Glutamatergic neuron (in vitro differentiated cells): ENCODE data around the gene FAM170A. TPM values are rescaled to one million over a fixed set of nuclear protein-coding genes. Genes with fewer than 3 reads are reported as not detected.

Experiments
- DNase-seq: peaks from one replicate; pipeline ENCODE4 v3.0.0; 2022
- H3K27ac Mint-ChIP-seq: one replicate; pipeline ENCODE4 v1.8.0; 2020; ENCODE audit warnings: mild to moderate bottlenecking, mixed read lengths, inconsistent platforms; ENCODE audit not compliant: unreplicated experiment
- H3K27me3 Mint-ChIP-seq: one replicate; pipeline ENCODE4 v1.8.0; 2020; ENCODE audit warnings: mild to moderate bottlenecking, moderate library complexity, mixed read lengths, inconsistent platforms; ENCODE audit not compliant: unreplicated experiment
- H3K36me3 Mint-ChIP-seq: one replicate; pipeline ENCODE4 v1.8.0; 2020; ENCODE audit warnings: mild to moderate bottlenecking, mixed read lengths, inconsistent platforms; ENCODE audit not compliant: unreplicated experiment
- H3K4me1 Mint-ChIP-seq: one replicate; pipeline ENCODE4 v1.8.0; 2020; ENCODE audit warnings: mild to moderate bottlenecking, low read depth, mixed read lengths, inconsistent platforms; ENCODE audit not compliant: unreplicated experiment
- H3K4me3 Mint-ChIP-seq: one replicate; pipeline ENCODE4 v1.8.0; 2020; ENCODE audit warnings: mild to moderate bottlenecking, mixed read lengths, inconsistent platforms; ENCODE audit not compliant: unreplicated experiment
- H3K9me3 Mint-ChIP-seq: one replicate; pipeline ENCODE4 v1.8.0; 2020; ENCODE audit warnings: mild to moderate bottlenecking, moderate library complexity, mixed read lengths, inconsistent platforms; ENCODE audit not compliant: unreplicated experiment
- CTCF ChIP-seq: fragments of 200-600 bp; sonication (generic); IDR thresholded peaks from one replicate; pipeline ENCODE4 v1.5.0; 2021; ENCODE audit not compliant: partially characterized antibody, unreplicated experiment
- total RNA-seq: library from RNA; stranded (reverse); fragmentation: NEBNext Ultra II Directional; extraction: Animal tissue kit (Norgen Biotek cat#: 25700); gene quantifications from one replicate; pipeline ENCODE4 v1.2.1, GENCODE V29; 2021; ENCODE audit not compliant: unreplicated experiment

Gene FAM170A
- total RNA-seq, 1 donor from 2014 or later, result not detected

DNA sequence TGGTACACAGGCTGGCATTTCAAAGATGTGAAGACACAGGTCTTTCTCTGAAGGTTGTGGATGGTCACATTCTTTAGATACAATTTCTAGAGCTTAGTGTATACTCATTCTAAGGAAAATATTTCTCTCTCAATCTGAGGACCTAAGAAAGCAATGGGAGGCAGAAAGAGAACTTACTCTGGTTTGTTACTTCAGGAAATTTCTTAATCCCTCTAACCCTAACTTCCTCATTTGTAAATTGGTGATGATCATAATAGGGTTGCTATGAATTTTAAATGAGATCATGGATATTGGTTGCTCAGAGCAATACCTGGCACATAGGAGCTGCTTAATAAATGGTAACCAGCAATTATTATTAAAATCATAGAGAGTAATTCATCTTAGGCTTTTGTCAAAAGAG lies 22.1 kb downstream of the FAM170A start:
- peaks cover 4% of the 10 kb centered on the region for H3K36me3 Mint-ChIP-seq
- no peak overlapping the region for H3K4me3 Mint-ChIP-seq
- no peak overlapping the region for H3K27ac Mint-ChIP-seq
- H3K9me3 Mint-ChIP-seq, result peaks cover 2% of the 10 kb centered on the region
- H3K4me1 Mint-ChIP-seq, result no peaks in the 10 kb centered on the region
- DNase-seq, result no peak
- TF ChIP-seq CTCF, result no peak
- peaks cover 2% of the 10 kb centered on the region for H3K27me3 Mint-ChIP-seq

- no peak for DNase-seq
- TF ChIP-seq CTCF, result no peak
- Mint-ChIP-seq H3K27me3 (no peaks in the 10 kb centered on the region), H3K9me3 (peaks cover 2% of the 10 kb centered on the region), H3K4me1 (no peaks in the 10 kb centered on the region), H3K27ac (no peak overlapping the region), H3K36me3 (peaks cover 4% of the 10 kb centered on the region), H3K4me3 (no peak overlapping the region)
These were observed 25.7 kb downstream of the FAM170A start for GRCh38 chr5:119655061-119655460.

DNA sequence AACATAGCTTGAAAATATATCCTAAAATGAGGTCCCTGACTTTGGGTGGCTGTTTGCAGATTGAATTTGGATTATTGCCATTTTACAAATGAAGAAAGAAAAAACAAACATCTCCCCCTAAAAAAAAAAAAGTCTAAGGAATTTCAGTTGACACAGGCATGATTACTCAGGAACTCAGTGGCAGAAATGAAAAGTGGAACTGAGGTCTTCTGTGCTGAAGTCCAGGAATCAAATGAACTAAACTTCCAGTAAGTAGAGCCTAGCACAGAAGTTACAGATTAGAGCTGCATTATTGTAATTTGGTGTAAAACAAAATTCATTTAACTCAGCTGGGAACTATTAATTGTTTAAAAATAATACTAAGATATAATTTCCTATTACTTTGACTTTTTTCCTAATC lies 26.7 kb downstream of the FAM170A start:
- no peaks in the 10 kb centered on the region for H3K36me3 Mint-ChIP-seq
- H3K4me3 Mint-ChIP-seq, result no peak overlapping the region
- H3K27ac Mint-ChIP-seq, result no peak overlapping the region
- no peaks in the 10 kb centered on the region for H3K27me3 Mint-ChIP-seq
- no peaks in the 10 kb centered on the region for H3K4me1 Mint-ChIP-seq
- TF ChIP-seq CTCF, result no peak
- DNase-seq, result no peak
- no peaks in the 10 kb centered on the region for H3K9me3 Mint-ChIP-seq

- TF ChIP-seq CTCF, result no peak
- Mint-ChIP-seq H3K27me3 (no peaks in the 10 kb centered on the region), H3K27ac (no peak overlapping the region), H3K4me1 (no peaks in the 10 kb centered on the region), H3K36me3 (peaks cover 4% of the 10 kb centered on the region), H3K9me3 (peaks cover 5% of the 10 kb centered on the region), H3K4me3 (no peak overlapping the region)
- no peak for DNase-seq
These were observed 37.2 kb downstream of the FAM170A start for GRCh38 chr5:119666542-119666941.

- H3K4me3 Mint-ChIP-seq, result no peak overlapping the region
- H3K27me3 Mint-ChIP-seq, result no peaks in the 10 kb centered on the region
- H3K27ac Mint-ChIP-seq, result no peak overlapping the region
- peaks cover 4% of the 10 kb centered on the region for H3K9me3 Mint-ChIP-seq
- no peak for DNase-seq
- no peaks in the 10 kb centered on the region for H3K36me3 Mint-ChIP-seq
- no peak for TF ChIP-seq CTCF
- H3K4me1 Mint-ChIP-seq, result no peaks in the 10 kb centered on the region
These were observed 49.1 kb downstream of the FAM170A start for GRCh38 chr5:119678351-119679028.
